ENCODE results near the gene DLG2. TPM values are rescaled to one million over a fixed set of nuclear protein-coding genes. Genes with fewer than 3 reads are reported as not detected.

The DLG2 gene
- total RNA-seq, 1 donor from 2014 or later, result 7.2 TPM

- DNase-seq, result no peak
- Histone ChIP-seq H3K27me3 (ENCODE audit: low read depth) (no peaks in the 10 kb centered on the region), H3K27ac (no peak overlapping the region), H3K9me3 (no peaks in the 10 kb centered on the region), H3K4me1 (no peaks in the 10 kb centered on the region), H3K36me3 (no peaks in the 10 kb centered on the region), H3K4me3 (peak overlapping the region; percentile 18)
- intact Hi-C loops (cut with DNase I), result no loop called here
- no peak for ATAC-seq
- TF ChIP-seq CTCF (IDR thresholded peaks at IDR 0.05), result no peak
Measured at GRCh38 chr11:83681906-83682610, 1945.1 kb downstream of the DLG2 start.

GRCh38 chr11:83681031-83681781, 1945.9 kb downstream of the DLG2 start:
- Histone ChIP-seq H3K4me1 (no peaks in the 10 kb centered on the region), H3K36me3 (no peaks in the 10 kb centered on the region), H3K4me3 (peak overlapping the region; percentile 18), H3K27me3 (ENCODE audit: low read depth) (no peaks in the 10 kb centered on the region), H3K27ac (no peak overlapping the region), H3K9me3 (no peaks in the 10 kb centered on the region)
- no peak for DNase-seq
- no peak for TF ChIP-seq CTCF (IDR thresholded peaks at IDR 0.05)
- intact Hi-C loops (cut with DNase I), result no loop called here
- ATAC-seq, result no peak

- intact Hi-C loops (cut with DNase I), result no loop called here
- no peak overlapping the region for H3K4me3 ChIP-seq
- ATAC-seq, result no peak
- no peaks in the 10 kb centered on the region for H3K9me3 ChIP-seq
- H3K36me3 ChIP-seq, result no peaks in the 10 kb centered on the region
- no peaks in the 10 kb centered on the region for H3K4me1 ChIP-seq
- no peak for TF ChIP-seq CTCF (IDR thresholded peaks at IDR 0.05)
- no peak overlapping the region for H3K27ac ChIP-seq
- no peaks in the 10 kb centered on the region for H3K27me3 ChIP-seq (ENCODE audit: low read depth)
- DNase-seq, result no peak
Measured at GRCh38 chr11:83680321-83680720, 1946.8 kb downstream of the DLG2 start.

- intact Hi-C loops (cut with DNase I), result no loop called here
- TF ChIP-seq CTCF (IDR thresholded peaks at IDR 0.05), result no peak
- H3K4me3 ChIP-seq, result no peak overlapping the region
- H3K4me1 ChIP-seq, result no peaks in the 10 kb centered on the region
- H3K9me3 ChIP-seq, result no peaks in the 10 kb centered on the region
- no peak for DNase-seq
- no peaks in the 10 kb centered on the region for H3K36me3 ChIP-seq
- H3K27me3 ChIP-seq (ENCODE audit: low read depth), result no peaks in the 10 kb centered on the region
- no peak overlapping the region for H3K27ac ChIP-seq
- ATAC-seq, result no peak
Measured at GRCh38 chr11:83678831-83679584, 1948.1 kb downstream of the DLG2 start.

- H3K9me3 ChIP-seq, result no peaks in the 10 kb centered on the region
- TF ChIP-seq CTCF (IDR thresholded peaks at IDR 0.05), result no peak
- H3K36me3 ChIP-seq, result no peaks in the 10 kb centered on the region
- intact Hi-C loops (cut with DNase I), result no loop called here
- no peak overlapping the region for H3K27ac ChIP-seq
- DNase-seq (no peak), ATAC-seq (no peak)
- no peak overlapping the region for H3K4me3 ChIP-seq
- H3K4me1 ChIP-seq, result no peaks in the 10 kb centered on the region
- no peaks in the 10 kb centered on the region for H3K27me3 ChIP-seq (ENCODE audit: low read depth)
Measured at GRCh38 chr11:83677730-83678129, 1949.4 kb downstream of the DLG2 start.
